ENCODE results near the gene ELFN1.

Gene ELFN1

GRCh38 chr7:1669954-1670893 is at the start of gene ELFN1:
TSS of gene ELFN1 (plus strand) at chr7:1670277. CDS start at chr7:1744597, 74,320 bp downstream.
- Histone ChIP-seq H3K36me3 (ENCODE audit: insufficient read depth, low read length) (peaks cover 7% of the 10 kb centered on the region; the same call in 1 of the 2 replicates), H3K79me2 (ENCODE audit: insufficient read depth, low read length) (peaks cover 53% of the 10 kb centered on the region), H3K4me2 (ENCODE audit: insufficient read depth, low read length) (peak within 1 kb of the TSS; percentile 84), H3K9ac (ENCODE audit: low read depth, low read length) (no peak within 1 kb of the TSS), H3K4me3 (ENCODE audit: low read depth in 1 of 2, low read length in 2 of 2) (0 out of 4 replicates have a peak within 1 kb of the TSS, but pooled peaks of 1 of the 2 experiments have one; percentile 18), H3K27ac (ENCODE audit: low read length) (no peak within 1 kb of the TSS), H3K27me3 (ENCODE audit: insufficient read depth, low read length, poor library complexity) (peaks cover 18% of the 10 kb centered on the region), H3K9me3 (ENCODE audit: insufficient read depth, low read length, severe bottlenecking) (no peaks in the 10 kb centered on the region), H2AFZ (ENCODE audit: low read depth, low read length) (no peak within 1 kb of the TSS), H3K4me1 (ENCODE audit: insufficient read depth, low read length) (peaks cover 25% of the 10 kb centered on the region), H4K20me1 (ENCODE audit: insufficient read depth, low read length) (peaks cover 38% of the 10 kb centered on the region)
- ATAC-seq (ENCODE audit: insufficient read depth, low read depth), result no peak
- TF ChIP-seq CTCF (IDR thresholded peaks at IDR 0.05; ENCODE audit: borderline replicate concordance, extremely low read depth, low read length, poor library complexity, severe bottlenecking), result no peak
- no peak for TF ChIP-seq EZH2 (IDR thresholded peaks at IDR 0.05; ENCODE audit: borderline replicate concordance, low read depth, low read length, severe bottlenecking)
- DNase-seq, result peak; percentile 29

DNA sequence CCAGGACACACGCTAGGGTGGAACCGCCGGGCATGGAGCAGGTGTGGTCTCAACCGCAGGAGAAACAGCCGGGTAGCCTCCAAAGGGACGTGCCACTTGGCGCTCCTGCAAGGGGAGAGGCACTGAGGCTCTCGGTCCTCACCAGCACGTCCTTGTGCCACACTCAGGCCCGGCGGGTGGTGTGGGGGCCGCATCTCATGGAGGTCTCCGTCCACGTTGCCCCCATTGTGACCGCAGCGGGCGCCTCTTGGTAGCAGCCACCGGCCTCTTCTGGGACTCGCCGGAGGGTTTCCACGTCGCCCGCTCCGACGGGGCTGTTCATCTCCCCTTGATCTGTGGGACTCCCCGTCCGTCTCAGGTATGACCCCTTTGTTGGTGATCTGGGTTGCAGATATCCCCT is 49.2 kb upstream of the ELFN1 start:
- H3K4me2 ChIP-seq (ENCODE audit: insufficient read depth, low read length), result no peak overlapping the region
- H4K20me1 ChIP-seq (ENCODE audit: insufficient read depth, low read length), result no peaks in the 10 kb centered on the region
- no peaks in the 10 kb centered on the region for H3K79me2 ChIP-seq (ENCODE audit: insufficient read depth, low read length)
- H3K36me3 ChIP-seq (ENCODE audit: insufficient read depth, low read length), result no peaks in the 10 kb centered on the region
- no peak for DNase-seq
- H3K4me3 ChIP-seq (ENCODE audit: low read depth in 1 of 2, low read length in 2 of 2), result no peak overlapping the region
- ATAC-seq (ENCODE audit: insufficient read depth, low read depth), result no peak
- H3K4me1 ChIP-seq (ENCODE audit: insufficient read depth, low read length), result no peaks in the 10 kb centered on the region
- TF ChIP-seq EZH2 (IDR thresholded peaks at IDR 0.05; ENCODE audit: borderline replicate concordance, low read depth, low read length, severe bottlenecking) (no peak), CTCF (IDR thresholded peaks at IDR 0.05; ENCODE audit: borderline replicate concordance, extremely low read depth, low read length, poor library complexity, severe bottlenecking) (no peak)
- H3K27ac ChIP-seq (ENCODE audit: low read length), result no peak overlapping the region
- no peak overlapping the region for H3K9ac ChIP-seq (ENCODE audit: low read depth, low read length)
- no peak overlapping the region for H2AFZ ChIP-seq (ENCODE audit: low read depth, low read length)
- H3K9me3 ChIP-seq (ENCODE audit: insufficient read depth, low read length, severe bottlenecking), result no peaks in the 10 kb centered on the region
- H3K27me3 ChIP-seq (ENCODE audit: insufficient read depth, low read length, poor library complexity), result no peaks in the 10 kb centered on the region

DNA sequence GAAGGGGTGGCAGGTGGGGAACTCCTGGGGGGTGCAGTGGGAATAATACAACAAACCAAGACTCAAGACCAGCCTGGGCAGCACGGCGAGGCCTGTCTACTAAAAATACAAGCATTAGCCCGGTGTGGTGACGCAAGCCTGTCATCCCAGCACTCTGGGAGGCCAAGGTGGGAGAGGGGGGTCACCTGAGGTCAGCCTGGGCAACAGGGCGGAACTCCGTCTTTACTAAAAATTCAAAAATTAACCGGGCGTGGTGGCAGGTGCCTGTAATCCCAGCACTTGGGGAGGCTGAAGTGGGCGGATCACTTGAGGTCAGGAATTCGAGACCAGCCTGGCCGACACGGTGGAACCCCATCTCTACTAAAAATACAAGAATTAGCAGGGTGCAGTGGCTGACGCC is 48.4 kb upstream of the ELFN1 start:
- no peaks in the 10 kb centered on the region for H3K9me3 ChIP-seq (ENCODE audit: insufficient read depth, low read length, severe bottlenecking)
- no peaks in the 10 kb centered on the region for H3K27me3 ChIP-seq (ENCODE audit: insufficient read depth, low read length, poor library complexity)
- no peak overlapping the region for H3K4me2 ChIP-seq (ENCODE audit: insufficient read depth, low read length)
- DNase-seq (no peak), ATAC-seq (ENCODE audit: insufficient read depth, low read depth) (no peak)
- H3K27ac ChIP-seq (ENCODE audit: low read length), result no peak overlapping the region
- no peaks in the 10 kb centered on the region for H4K20me1 ChIP-seq (ENCODE audit: insufficient read depth, low read length)
- H3K4me1 ChIP-seq (ENCODE audit: insufficient read depth, low read length), result no peaks in the 10 kb centered on the region
- no peak overlapping the region for H3K4me3 ChIP-seq (ENCODE audit: low read depth in 1 of 2, low read length in 2 of 2)
- H2AFZ ChIP-seq (ENCODE audit: low read depth, low read length), result no peak overlapping the region
- H3K79me2 ChIP-seq (ENCODE audit: insufficient read depth, low read length), result no peaks in the 10 kb centered on the region
- no peaks in the 10 kb centered on the region for H3K36me3 ChIP-seq (ENCODE audit: insufficient read depth, low read length)
- TF ChIP-seq EZH2 (IDR thresholded peaks at IDR 0.05; ENCODE audit: borderline replicate concordance, low read depth, low read length, severe bottlenecking), result no peak
- no peak for TF ChIP-seq CTCF (IDR thresholded peaks at IDR 0.05; ENCODE audit: borderline replicate concordance, extremely low read depth, low read length, poor library complexity, severe bottlenecking)
- H3K9ac ChIP-seq (ENCODE audit: low read depth, low read length), result no peak overlapping the region

All from DND-41 (cell line).